Colonic mucosa (tissue), 4 donors: Measurements from ENCODE around the gene FAM124A. TPM values are rescaled to one million over a fixed set of nuclear protein-coding genes. Genes with fewer than 3 reads are reported as not detected.

Experiments
- DNase-seq: peaks from one replicate; pipeline ENCODE4 v3.0.0-alpha.2; 2020
- H3K27ac ChIP-seq: fragments of 200-600 bp; one replicate; pipeline ENCODE4 v1.8.0; 2021
- H3K27me3 ChIP-seq: fragments of 200-600 bp; one replicate; pipeline ENCODE4 v1.8.0; 2021
- H3K36me3 ChIP-seq: fragments of 200-600 bp; one replicate; pipeline ENCODE4 v1.8.0; 2021
- H3K4me1 ChIP-seq: fragments of 200-600 bp; one replicate; pipeline ENCODE4 v1.8.0; 2021; ENCODE audit warnings: mild to moderate bottlenecking
- H3K4me3 ChIP-seq: fragments of 200-600 bp; one replicate; pipeline ENCODE4 v1.8.0; 2021
- H3K9ac ChIP-seq, 2 donors: one replicate each; pipeline ENCODE4 v1.7.0; 2013; ENCODE audit warnings: control low read depth in 2 of 2, low read depth in 2 of 2, low read length in 2 of 2
- H3K9me3 ChIP-seq: fragments of 200-600 bp; one replicate; pipeline ENCODE4 v1.8.0; 2021
- intact Hi-C: fragments of 100-400 bp; cut with DNase I; formaldehyde crosslinking; loops from one replicate; pipeline ENCODE4 v1.14.1; 2022
- total RNA-seq, 2 donors: library from RNA; stranded (reverse); fragmentation: NEBNext Ultra II Directional in 1 of 2; extraction: Animal tissue kit (Norgen Biotek cat#: 25700) in 1 of 2; gene quantifications; one replicate each; pipeline ENCODE4 v1.2.1, GENCODE V29; 2021
- TF ChIP-seq, protein P1 (sequence below): fragments of 200-600 bp; IDR thresholded peaks from one replicate; pipeline ENCODE4 v1.8.0; 2022; ENCODE audit warnings: antibody characterized with exemption, mild to moderate bottlenecking
- donor health status: healthy.
- donor health status: DM: no; HTN: no; CAD: no.
- donor health status: DM: no; HTN: no; CAD: no.

Gene FAM124A
- total RNA-seq, 2 donors from 2014 or later: 0.57 to 2.0 TPM

DNA sequence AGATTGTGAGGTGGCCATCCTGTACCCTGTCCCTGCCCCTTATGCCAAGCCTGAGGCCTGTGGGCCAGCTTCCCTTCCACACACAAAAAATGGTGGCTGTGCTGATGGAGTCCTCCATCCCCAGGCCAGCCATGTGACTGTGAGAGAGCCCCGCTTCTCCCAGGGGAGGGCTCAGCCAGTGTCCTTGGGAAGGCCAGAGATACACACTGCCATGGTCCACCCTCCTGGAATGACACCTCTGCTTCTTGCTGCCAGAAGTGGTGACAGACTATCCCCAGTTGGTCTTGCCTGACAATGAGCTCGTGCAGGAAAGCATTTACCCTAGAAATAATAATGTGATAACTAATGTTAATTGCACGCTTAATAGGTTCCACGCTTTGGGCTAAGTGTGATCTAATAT lies 38.0 kb downstream of the FAM124A start:
- Histone ChIP-seq H3K9me3 (no peaks in the 10 kb centered on the region), H3K27me3 (no peaks in the 10 kb centered on the region), H3K27ac (no peak overlapping the region), H3K9ac (no peak overlapping the region), H3K4me3 (no peak overlapping the region), H3K4me1 (no peaks in the 10 kb centered on the region), H3K36me3 (no peaks in the 10 kb centered on the region)
- DNase-seq: no peak
- intact Hi-C loops: no loop called here
- TF ChIP-seq, protein P1, sequence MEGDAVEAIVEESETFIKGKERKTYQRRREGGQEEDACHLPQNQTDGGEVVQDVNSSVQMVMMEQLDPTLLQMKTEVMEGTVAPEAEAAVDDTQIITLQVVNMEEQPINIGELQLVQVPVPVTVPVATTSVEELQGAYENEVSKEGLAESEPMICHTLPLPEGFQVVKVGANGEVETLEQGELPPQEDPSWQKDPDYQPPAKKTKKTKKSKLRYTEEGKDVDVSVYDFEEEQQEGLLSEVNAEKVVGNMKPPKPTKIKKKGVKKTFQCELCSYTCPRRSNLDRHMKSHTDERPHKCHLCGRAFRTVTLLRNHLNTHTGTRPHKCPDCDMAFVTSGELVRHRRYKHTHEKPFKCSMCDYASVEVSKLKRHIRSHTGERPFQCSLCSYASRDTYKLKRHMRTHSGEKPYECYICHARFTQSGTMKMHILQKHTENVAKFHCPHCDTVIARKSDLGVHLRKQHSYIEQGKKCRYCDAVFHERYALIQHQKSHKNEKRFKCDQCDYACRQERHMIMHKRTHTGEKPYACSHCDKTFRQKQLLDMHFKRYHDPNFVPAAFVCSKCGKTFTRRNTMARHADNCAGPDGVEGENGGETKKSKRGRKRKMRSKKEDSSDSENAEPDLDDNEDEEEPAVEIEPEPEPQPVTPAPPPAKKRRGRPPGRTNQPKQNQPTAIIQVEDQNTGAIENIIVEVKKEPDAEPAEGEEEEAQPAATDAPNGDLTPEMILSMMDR: no peak

DNA sequence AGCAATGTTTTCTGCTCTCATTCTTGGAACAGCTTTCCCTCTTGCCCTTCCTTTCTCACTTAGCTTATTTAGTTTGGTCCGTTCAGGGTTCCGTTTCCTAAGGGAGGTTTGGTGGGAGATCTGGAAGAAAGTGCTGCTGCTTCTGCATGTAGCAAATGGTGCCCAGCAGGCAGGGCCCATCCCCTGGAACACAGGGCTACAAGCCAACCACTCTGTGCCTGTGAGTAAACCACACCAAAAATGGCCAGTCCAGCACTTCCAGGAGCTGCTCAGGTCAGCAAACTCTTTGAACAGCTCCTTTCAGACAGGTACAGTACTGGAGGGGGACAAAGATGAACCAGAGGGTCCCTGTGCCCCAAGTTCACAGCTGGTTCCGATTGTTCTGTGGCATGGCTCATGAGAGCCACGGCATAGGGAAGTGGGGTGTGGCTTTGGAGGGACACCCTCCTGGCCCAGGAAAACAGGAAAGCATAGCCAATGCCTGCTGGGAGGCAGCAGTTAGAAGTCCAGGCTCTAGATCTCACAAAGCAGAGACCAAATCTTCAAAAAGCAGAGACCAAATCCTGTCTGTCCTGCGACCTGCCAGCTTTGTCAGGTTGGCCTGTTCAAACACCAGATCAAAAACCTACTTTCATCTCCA lies 39.5 kb downstream of the FAM124A start:
- Histone ChIP-seq H3K9me3 (no peaks in the 10 kb centered on the region), H3K27me3 (no peaks in the 10 kb centered on the region), H3K27ac (no peak overlapping the region), H3K4me1 (no peaks in the 10 kb centered on the region), H3K9ac (no peak overlapping the region), H3K4me3 (no peak overlapping the region), H3K36me3 (no peaks in the 10 kb centered on the region)
- TF ChIP-seq, protein P1: no peak
- DNase-seq: no peak
- intact Hi-C loops: no loop called here

DNA sequence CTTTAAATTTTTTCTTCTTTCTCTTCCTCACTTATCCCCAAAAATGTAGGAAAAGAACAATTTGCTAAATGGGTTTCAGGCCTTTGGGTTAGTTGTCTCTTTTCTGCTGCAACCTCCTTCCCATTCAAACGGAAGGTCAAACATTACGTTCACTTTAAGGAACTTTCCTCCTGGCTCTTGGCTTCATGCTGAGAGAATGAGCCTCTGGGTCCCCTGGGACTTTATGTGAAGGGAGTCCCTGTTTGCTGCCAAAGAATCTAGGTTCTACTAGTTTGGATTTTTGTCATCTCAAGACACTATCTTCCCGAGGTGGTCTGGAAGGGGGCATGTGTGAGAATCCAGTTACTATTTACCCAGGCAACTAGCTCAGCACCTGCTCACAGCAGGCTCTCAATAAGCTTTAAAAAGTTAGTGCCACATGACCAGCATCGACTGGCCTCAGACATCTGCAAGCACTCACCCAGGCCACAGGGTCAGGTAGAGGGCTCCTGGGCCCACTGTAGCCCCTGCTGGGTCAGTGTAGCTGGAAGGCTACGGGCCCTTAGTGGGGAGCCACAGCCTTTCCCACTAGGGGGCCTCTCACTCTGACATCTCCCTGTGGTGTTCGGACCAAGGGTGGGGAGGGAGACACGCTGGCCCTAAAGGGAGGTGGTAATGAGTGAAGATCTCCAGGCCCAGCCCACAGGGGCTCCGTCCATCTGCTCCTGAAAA lies 40.5 kb downstream of the FAM124A start:
- DNase-seq: no peak
- H3K27me3 ChIP-seq: no peaks in the 10 kb centered on the region
- H3K36me3 ChIP-seq: no peaks in the 10 kb centered on the region
- TF ChIP-seq, protein P1: no peak
- no peak overlapping the region for H3K27ac ChIP-seq
- H3K9ac ChIP-seq: no peak overlapping the region
- H3K9me3 ChIP-seq: no peaks in the 10 kb centered on the region
- no peak overlapping the region for H3K4me3 ChIP-seq
- intact Hi-C loops: no loop called here
- H3K4me1 ChIP-seq: no peaks in the 10 kb centered on the region

DNA sequence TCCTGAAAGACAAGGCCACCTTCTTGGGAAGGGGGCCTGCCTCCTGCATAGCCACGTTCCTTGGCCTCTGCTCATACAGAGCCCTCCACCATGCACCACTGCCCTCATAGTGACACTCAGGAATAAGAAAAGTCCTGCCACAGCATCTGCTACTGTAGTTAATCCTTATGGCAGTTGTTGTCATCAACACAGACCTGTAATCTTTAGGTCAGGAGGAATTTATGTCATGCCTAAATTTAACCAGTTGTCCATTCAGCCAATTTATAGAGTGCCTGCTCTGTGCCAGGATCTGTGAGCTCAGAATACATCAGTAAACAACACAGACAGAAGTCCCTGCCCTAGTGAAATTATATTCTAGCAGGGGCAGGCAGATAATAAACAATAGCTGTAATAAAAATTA lies 44.4 kb downstream of the FAM124A start:
- H3K9me3 ChIP-seq: no peaks in the 10 kb centered on the region
- no peaks in the 10 kb centered on the region for H3K4me1 ChIP-seq
- no peaks in the 10 kb centered on the region for H3K36me3 ChIP-seq
- H3K4me3 ChIP-seq: no peak overlapping the region
- TF ChIP-seq, protein P1: no peak
- H3K9ac ChIP-seq: no peak overlapping the region
- H3K27me3 ChIP-seq: no peaks in the 10 kb centered on the region
- no peak for DNase-seq
- no peak overlapping the region for H3K27ac ChIP-seq
- intact Hi-C loops: no loop called here

DNA sequence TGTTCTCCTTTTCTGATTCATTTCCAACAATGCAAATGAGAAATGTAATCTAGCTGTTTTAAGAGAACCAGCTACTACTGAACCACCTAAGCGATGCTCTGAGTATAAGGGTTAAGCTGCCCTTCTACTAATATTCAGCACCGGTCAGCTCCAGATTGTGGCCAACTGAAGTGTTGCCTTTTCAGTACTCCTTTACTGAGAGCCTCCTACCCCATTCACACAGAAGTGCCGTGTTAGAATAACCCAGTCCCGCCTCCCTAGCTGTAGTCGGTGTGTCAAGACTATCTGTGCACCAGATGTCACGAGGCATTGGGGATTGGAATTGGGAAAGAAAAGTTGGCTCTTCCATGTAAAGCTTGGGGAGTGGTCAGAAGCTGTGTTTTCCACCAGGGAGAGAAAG lies 45.4 kb downstream of the FAM124A start:
- H3K36me3 ChIP-seq: no peaks in the 10 kb centered on the region
- intact Hi-C loops: no loop called here
- no peaks in the 10 kb centered on the region for H3K4me1 ChIP-seq
- no peaks in the 10 kb centered on the region for H3K9me3 ChIP-seq
- DNase-seq: no peak
- TF ChIP-seq, protein P1: no peak
- H3K27me3 ChIP-seq: no peaks in the 10 kb centered on the region
- no peak overlapping the region for H3K9ac ChIP-seq
- H3K4me3 ChIP-seq: no peak overlapping the region
- H3K27ac ChIP-seq: no peak overlapping the region
